M059J (cell line): Measurements from ENCODE around the gene TCHHL1. TPM values are rescaled to one million over a fixed set of nuclear protein-coding genes. Genes with fewer than 3 reads are reported as not detected.
A peak's percentile ranks its signal among the peaks of the same experiment; 100 is the strongest.
"Not testable (repeated sequence)": the region's sequence is repeated elsewhere in the genome, so short reads cannot be mapped to it uniquely, and the experiment has no call there.

ENCODE experiments used
- DNase-seq: peaks from one replicate; pipeline ENCODE4 v3.0.0-alpha.2; 2012; ENCODE audit warnings: low read depth
- total RNA-seq: library from RNA; depleted of rRNA; stranded (reverse); fragments of >200 nt; shearing (Covaris generic); gene quantifications from 2 replicates; pipeline ENCODE4 v1.2.3, GENCODE V29; 2014

Gene TCHHL1
- total RNA-seq, 1 experiment from 2014 or later, result not detected

- no peak for DNase-seq
These were observed 2.1 kb downstream of the TCHHL1 start for GRCh38 chr1:152086760-152087159.

- DNase-seq, result no peak
These were observed 4.0 kb downstream of the TCHHL1 start for GRCh38 chr1:152084853-152085252.

- DNase-seq, result not testable (repeated sequence)
These were observed 7.8 kb downstream of the TCHHL1 start for GRCh38 chr1:152081026-152081425.

- not testable (repeated sequence) for DNase-seq
These were observed 8.4 kb downstream of the TCHHL1 start for GRCh38 chr1:152080494-152080893.

- no peak for DNase-seq
These were observed 9.9 kb downstream of the TCHHL1 start for GRCh38 chr1:152078831-152079441.

GRCh38 chr1:152072311-152072710, 16.6 kb downstream of the TCHHL1 start:
- no peak for DNase-seq

GRCh38 chr1:152071123-152071522, 17.7 kb downstream of the TCHHL1 start:
- no peak for DNase-seq

- DNase-seq, result no peak
These were observed 20.9 kb downstream of the TCHHL1 start for GRCh38 chr1:152067929-152068328.

- DNase-seq, result no peak
These were observed 21.7 kb downstream of the TCHHL1 start for GRCh38 chr1:152067150-152067549.

GRCh38 chr1:152061952-152062351, 26.9 kb downstream of the TCHHL1 start:
- DNase-seq, result peak; percentile 25

- no peak for DNase-seq
These were observed 35.5 kb downstream of the TCHHL1 start for GRCh38 chr1:152053375-152053774.

GRCh38 chr1:152052606-152053005, 36.3 kb downstream of the TCHHL1 start:
- peak; percentile 75 for DNase-seq

GRCh38 chr1:152050886-152051675, 37.8 kb downstream of the TCHHL1 start:
- DNase-seq, result peak; percentile 34

GRCh38 chr1:152049291-152050083, 39.4 kb downstream of the TCHHL1 start:
- DNase-seq, result peak; percentile 13

- peak; percentile 95 for DNase-seq
These were observed 40.4 kb downstream of the TCHHL1 start for GRCh38 chr1:152048416-152049009.

GRCh38 chr1:152047730-152048415, 41.0 kb downstream of the TCHHL1 start:
- peak; percentile 100 for DNase-seq

GRCh38 chr1:152047413-152047729, 41.5 kb downstream of the TCHHL1 start:
- no peak for DNase-seq

- no peak for DNase-seq
These were observed 44.5 kb downstream of the TCHHL1 start for GRCh38 chr1:152044386-152044785.

- no peak for DNase-seq
These were observed 45.0 kb downstream of the TCHHL1 start for GRCh38 chr1:152043870-152044269.

- no peak for DNase-seq
These were observed 46.8 kb downstream of the TCHHL1 start for GRCh38 chr1:152042030-152042429.

- DNase-seq, result no peak
These were observed 49.0 kb downstream of the TCHHL1 start for GRCh38 chr1:152039886-152040285.

GRCh38 chr1:152039461-152039860, 49.4 kb downstream of the TCHHL1 start:
- no peak for DNase-seq
